MM.1S (cell line): Measurements from ENCODE around the gene COMMD10.

Experiments used
- DNase-seq: peaks from one replicate; pipeline ENCODE4 v3.0.0-alpha.2; 2015
- H2AFZ ChIP-seq: fragments of 300-600 bp; sonication (generic); 2 replicates; pipeline ENCODE4 v1.6.0; 2016; ENCODE audit warnings: antibody characterized with exemption, low read length
- H3F3A ChIP-seq: fragments of 300-600 bp; sonication (generic); 2 replicates; pipeline ENCODE4 v1.6.1; 2016; ENCODE audit warnings: mild to moderate bottlenecking, antibody characterized with exemption, low read length, moderate library complexity, mixed read lengths; ENCODE audit not compliant: insufficient read depth
- H3K27ac ChIP-seq: fragments of 300-600 bp; sonication (generic); 2 replicates; pipeline ENCODE4 v1.5.1; 2016; ENCODE audit warnings: mild to moderate bottlenecking, low read length
- H3K27me3 ChIP-seq: fragments of 300-600 bp; sonication (generic); replicated peaks from 2 replicates; pipeline ENCODE4 v1.6.0; 2016; ENCODE audit warnings: low read length; ENCODE audit not compliant: insufficient read depth
- H3K36me3 ChIP-seq: fragments of 300-600 bp; sonication (generic); replicated peaks from 2 replicates; pipeline ENCODE4 v1.6.1; 2016; ENCODE audit warnings: mild to moderate bottlenecking, low read length, mixed read lengths; ENCODE audit not compliant: insufficient read depth
- H3K4me1 ChIP-seq: fragments of 300-600 bp; sonication (generic); 2 replicates; pipeline ENCODE4 v1.6.1; 2016; ENCODE audit warnings: low read length, mixed read lengths
- H3K4me2 ChIP-seq: fragments of 300-600 bp; sonication (generic); 2 replicates; pipeline ENCODE4 v1.6.0; 2016; ENCODE audit warnings: low read depth, low read length
- H3K4me3 ChIP-seq: fragments of 300-600 bp; sonication (generic); 2 replicates; pipeline ENCODE4 v1.5.1; 2016; ENCODE audit warnings: low read length, mixed read lengths
- H3K79me2 ChIP-seq: fragments of 300-600 bp; sonication (generic); 2 replicates; pipeline ENCODE4 v1.6.1; 2016; ENCODE audit warnings: mixed run types, low read length, mixed read lengths
- H3K9ac ChIP-seq: fragments of 300-600 bp; sonication (generic); 2 replicates; pipeline ENCODE4 v1.6.1; 2016; ENCODE audit warnings: low read length, mixed read lengths
- H3K9me2 ChIP-seq: fragments of 300-600 bp; sonication (generic); replicated peaks from 2 replicates; pipeline ENCODE4 v1.6.1; 2016; ENCODE audit warnings: mild to moderate bottlenecking, low read length, mixed read lengths; ENCODE audit not compliant: insufficient read depth
- H3K9me3 ChIP-seq: fragments of 300-600 bp; sonication (generic); replicated peaks from 2 replicates; pipeline ENCODE4 v1.6.1; 2016; ENCODE audit warnings: mild to moderate bottlenecking, low read length, mixed read lengths; ENCODE audit not compliant: insufficient read depth
- H4K20me1 ChIP-seq: fragments of 300-600 bp; sonication (generic); 2 replicates; pipeline ENCODE4 v1.6.1; 2016; ENCODE audit warnings: mild to moderate bottlenecking, low read length, moderate library complexity, mixed read lengths; ENCODE audit not compliant: insufficient read depth
- CTCF ChIP-seq: fragments of 300-600 bp; sonication (generic); IDR thresholded peaks from 2 replicates; pipeline ENCODE4 v1.5.1; 2016; ENCODE audit warnings: antibody characterized with exemption, low read length, mixed read lengths
- EZH2 ChIP-seq: fragments of 300-600 bp; sonication (generic); optimal IDR thresholded peaks from 2 replicates; pipeline ENCODE3; 2017; ENCODE audit warnings: low read depth, mild to moderate bottlenecking, antibody characterized with exemption, low read length, mixed read lengths
- EZH2phosphoT487 ChIP-seq: fragments of 300-600 bp; sonication (generic); IDR thresholded peaks from 2 replicates; pipeline ENCODE4 v1.6.1; 2018; ENCODE audit warnings: antibody characterized with exemption, low read length

Gene COMMD10

DNA sequence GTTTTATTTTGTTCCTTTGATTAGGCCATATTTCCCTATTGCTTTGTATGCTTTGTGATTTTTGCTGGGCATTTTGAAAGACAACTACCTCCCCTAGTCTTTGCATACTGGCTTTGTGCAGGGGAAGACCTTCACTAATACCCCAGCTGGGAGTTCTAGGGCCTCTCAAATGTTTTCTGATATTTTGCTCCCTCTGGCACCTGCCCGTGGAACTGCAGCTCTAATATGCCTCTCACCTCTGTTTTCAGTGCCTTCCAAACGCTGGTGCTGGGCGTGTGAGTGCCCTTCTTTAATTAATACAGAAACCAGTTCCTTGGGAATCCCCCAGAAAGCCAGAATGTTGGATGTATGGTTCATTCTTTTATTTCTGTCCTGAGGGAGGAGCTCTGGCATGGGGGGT is 204.5 kb downstream of the COMMD10 start:
- H3K9me3 ChIP-seq: no peaks in the 10 kb centered on the region
- no peak for DNase-seq

DNA sequence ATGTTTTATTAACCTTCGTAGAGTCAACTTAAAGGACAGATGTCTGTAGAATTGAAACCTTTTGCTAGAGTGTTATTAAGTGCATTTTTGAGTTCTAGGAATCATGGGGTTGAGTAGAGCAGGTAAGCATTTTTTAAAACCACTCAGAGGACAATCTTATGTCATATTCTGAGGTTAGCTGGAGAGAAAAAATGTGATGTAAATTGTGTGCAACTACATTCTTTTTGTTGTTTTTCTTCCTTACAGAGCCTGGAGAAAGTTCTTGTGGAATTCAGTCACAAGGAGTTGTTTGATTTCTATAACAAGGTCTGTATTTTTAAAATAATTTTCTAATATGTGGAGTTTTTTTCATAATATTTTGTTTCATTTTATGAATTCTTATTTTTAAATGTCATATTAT is 206.4 kb downstream of the COMMD10 start:
- no peaks in the 10 kb centered on the region for H3K4me1 ChIP-seq
- no peak for TF ChIP-seq EZH2
- TF ChIP-seq CTCF: no peak
- no peak for TF ChIP-seq EZH2phosphoT487
- no peaks in the 10 kb centered on the region for H3K9me2 ChIP-seq
- no peak overlapping the region for H2AFZ ChIP-seq
- no peak for DNase-seq
- no peaks in the 10 kb centered on the region for H4K20me1 ChIP-seq
- H3F3A ChIP-seq: no peaks in the 10 kb centered on the region
- H3K79me2 ChIP-seq: no peaks in the 10 kb centered on the region
- H3K27me3 ChIP-seq: no peaks in the 10 kb centered on the region
- H3K9ac ChIP-seq: no peak overlapping the region
- no peak overlapping the region for H3K4me3 ChIP-seq
- no peaks in the 10 kb centered on the region for H3K9me3 ChIP-seq
- H3K27ac ChIP-seq: no peak overlapping the region
- H3K4me2 ChIP-seq: no peak overlapping the region
- no peaks in the 10 kb centered on the region for H3K36me3 ChIP-seq

More for the DNA sequence above, 204.5 kb downstream of the COMMD10 start:
- no peak overlapping the region for H3K27ac ChIP-seq
- no peaks in the 10 kb centered on the region for H4K20me1 ChIP-seq
- no peaks in the 10 kb centered on the region for H3K27me3 ChIP-seq
- TF ChIP-seq EZH2 (no peak), CTCF (no peak), EZH2phosphoT487 (no peak)
- H3K36me3 ChIP-seq: no peaks in the 10 kb centered on the region
- H3K79me2 ChIP-seq: no peaks in the 10 kb centered on the region
- no peaks in the 10 kb centered on the region for H3K4me1 ChIP-seq
- H3F3A ChIP-seq: no peaks in the 10 kb centered on the region
- no peaks in the 10 kb centered on the region for H3K9me2 ChIP-seq
- no peak overlapping the region for H2AFZ ChIP-seq
- H3K4me3 ChIP-seq: no peak overlapping the region
- no peak overlapping the region for H3K4me2 ChIP-seq
- no peak overlapping the region for H3K9ac ChIP-seq

GRCh38 chr5:116292321-116292720 is 207.5 kb downstream of the COMMD10 start:
- H3K9me2 ChIP-seq: no peaks in the 10 kb centered on the region
- H3K79me2 ChIP-seq: no peaks in the 10 kb centered on the region
- no peak overlapping the region for H2AFZ ChIP-seq
- no peaks in the 10 kb centered on the region for H3F3A ChIP-seq
- no peak for TF ChIP-seq CTCF
- TF ChIP-seq EZH2phosphoT487: no peak
- TF ChIP-seq EZH2: no peak
- H3K4me1 ChIP-seq: no peaks in the 10 kb centered on the region
- no peaks in the 10 kb centered on the region for H3K36me3 ChIP-seq
- no peaks in the 10 kb centered on the region for H3K9me3 ChIP-seq
- H3K9ac ChIP-seq: no peak overlapping the region
- no peaks in the 10 kb centered on the region for H3K27me3 ChIP-seq
- no peak overlapping the region for H3K27ac ChIP-seq
- no peak for DNase-seq
- H3K4me3 ChIP-seq: no peak overlapping the region
- no peaks in the 10 kb centered on the region for H4K20me1 ChIP-seq
- no peak overlapping the region for H3K4me2 ChIP-seq
